SK-N-SH (cell line): ENCODE data around the gene PLEKHF1.

Experiments used
- CTCF ChIP-seq: fragments of 200-600 bp; sonication (generic); IDR thresholded peaks from 2 replicates; pipeline ENCODE4 v1.6.1; 2017; ENCODE audit warnings: antibody characterized with exemption, mild to moderate bottlenecking, moderate library complexity
- FOXJ3 ChIP-seq: sonication (generic); formaldehyde crosslinking; IDR thresholded peaks from 2 replicates; pipeline ENCODE4 v1.5.1; 2020; ENCODE audit warnings: mild to moderate bottlenecking, missing genetic modification reagents
- RCOR1 ChIP-seq: fragments of 150-350 bp; IDR thresholded peaks from 2 replicates; pipeline ENCODE4 v1.6.1; 2017; ENCODE audit warnings: antibody characterized with exemption, low read length
- TEAD4 ChIP-seq: IDR thresholded peaks from 2 replicates; pipeline ENCODE4 v1.4.0; 2012; ENCODE audit warnings: mild to moderate bottlenecking, borderline replicate concordance; ENCODE audit not compliant: insufficient read depth

- TF ChIP-seq CTCF (no peak), RCOR1 (no peak), FOXJ3 (CRISPR knock-in tag) (no peak), TEAD4 (no peak)
These were observed 19.4 kb upstream of the PLEKHF1 start for GRCh38 chr19:29645911-29646310.
